Upper lobe of right lung (tissue), 1 donor: Measurements from ENCODE around the gene FEZF2. TPM values are rescaled to one million over a fixed set of nuclear protein-coding genes. Genes with fewer than 3 reads are reported as not detected.

ENCODE experiments used
- ATAC-seq: fragments of 200-7000 bp; cut with Tn5 transposase; one replicate; pipeline ENCODE4 v1.9.1; 2020; ENCODE audit warnings: mild to moderate bottlenecking, moderate library complexity
- DNase-seq: peaks from one replicate; pipeline ENCODE4 v3.0.0-alpha.2; 2020
- H3K27ac ChIP-seq: fragments of 200-600 bp; one replicate; pipeline ENCODE4 v1.8.0; 2022
- H3K27me3 ChIP-seq: fragments of 200-600 bp; one replicate; pipeline ENCODE4 v1.8.0; 2022; ENCODE audit warnings: mild to moderate bottlenecking
- H3K36me3 ChIP-seq: fragments of 200-600 bp; one replicate; pipeline ENCODE4 v1.8.0; 2022
- H3K4me1 ChIP-seq: fragments of 200-600 bp; one replicate; pipeline ENCODE4 v1.8.0; 2022
- H3K4me3 ChIP-seq: fragments of 200-600 bp; one replicate; pipeline ENCODE4 v1.8.0; 2022; ENCODE audit warnings: mild to moderate bottlenecking
- H3K9me3 ChIP-seq: fragments of 200-600 bp; one replicate; pipeline ENCODE4 v1.8.0; 2022
- intact Hi-C: fragments of 100-400 bp; cut with DNase I; formaldehyde crosslinking; loops from one replicate; pipeline ENCODE4 v1.11.0; 2022
- total RNA-seq: library from RNA; stranded (reverse); fragmentation: NEBNext Ultra II Directional; extraction: Animal tissue kit (Norgen Biotek cat#: 25700); gene quantifications from one replicate; pipeline ENCODE4 v1.2.1, GENCODE V29; 2021
- TF ChIP-seq, protein P1 (sequence below): fragments of 200-600 bp; IDR thresholded peaks from one replicate; pipeline ENCODE4 v1.8.0; 2022; ENCODE audit warnings: antibody characterized with exemption
- donor health status: DM: no; HTN: yes; CAD: no; lungs with severe emphysema.

The FEZF2 gene
- total RNA-seq, 1 donor from 2014 or later, result not detected

- Histone ChIP-seq H3K36me3 (peaks cover 10% of the 10 kb centered on the region), H3K27me3 (no peaks in the 10 kb centered on the region), H3K4me1 (peaks cover 4% of the 10 kb centered on the region), H3K4me3 (no peak overlapping the region), H3K9me3 (no peaks in the 10 kb centered on the region), H3K27ac (no peak overlapping the region)
- intact Hi-C loops, result no loop called here
- TF ChIP-seq, protein P1, sequence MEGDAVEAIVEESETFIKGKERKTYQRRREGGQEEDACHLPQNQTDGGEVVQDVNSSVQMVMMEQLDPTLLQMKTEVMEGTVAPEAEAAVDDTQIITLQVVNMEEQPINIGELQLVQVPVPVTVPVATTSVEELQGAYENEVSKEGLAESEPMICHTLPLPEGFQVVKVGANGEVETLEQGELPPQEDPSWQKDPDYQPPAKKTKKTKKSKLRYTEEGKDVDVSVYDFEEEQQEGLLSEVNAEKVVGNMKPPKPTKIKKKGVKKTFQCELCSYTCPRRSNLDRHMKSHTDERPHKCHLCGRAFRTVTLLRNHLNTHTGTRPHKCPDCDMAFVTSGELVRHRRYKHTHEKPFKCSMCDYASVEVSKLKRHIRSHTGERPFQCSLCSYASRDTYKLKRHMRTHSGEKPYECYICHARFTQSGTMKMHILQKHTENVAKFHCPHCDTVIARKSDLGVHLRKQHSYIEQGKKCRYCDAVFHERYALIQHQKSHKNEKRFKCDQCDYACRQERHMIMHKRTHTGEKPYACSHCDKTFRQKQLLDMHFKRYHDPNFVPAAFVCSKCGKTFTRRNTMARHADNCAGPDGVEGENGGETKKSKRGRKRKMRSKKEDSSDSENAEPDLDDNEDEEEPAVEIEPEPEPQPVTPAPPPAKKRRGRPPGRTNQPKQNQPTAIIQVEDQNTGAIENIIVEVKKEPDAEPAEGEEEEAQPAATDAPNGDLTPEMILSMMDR, result no peak
- DNase-seq, result no peak
- no peak for ATAC-seq
These were observed 50.1 kb downstream of the FEZF2 start for GRCh38 chr3:62323241-62323640.
